SJCRH30 (cell line): ENCODE data around the gene MAPK8. TPM values are rescaled to one million over a fixed set of nuclear protein-coding genes. Genes with fewer than 3 reads are reported as not detected.
A peak's percentile ranks its signal among the peaks of the same experiment; 100 is the strongest.
"Not testable (repeated sequence)": the region's sequence is repeated elsewhere in the genome, so short reads cannot be mapped to it uniquely, and the experiment has no call there.

Source experiments
- DNase-seq, 2 experiments: peaks; one replicate each; pipeline ENCODE4 v3.0.0-alpha.2; 2015 to 2020
- H3K27ac ChIP-seq: fragments of 250-450 bp; sonication (Bioruptor Pico); 2 replicates; pipeline ENCODE4 v1.5.1; 2020; ENCODE audit warnings: mild to moderate bottlenecking, moderate library complexity
- H3K27me3 ChIP-seq: fragments of 250-450 bp; sonication (Bioruptor Pico); 2 replicates; pipeline ENCODE4 v1.5.1; 2020; ENCODE audit warnings: mild to moderate bottlenecking, moderate library complexity
- H3K36me3 ChIP-seq: fragments of 250-450 bp; sonication (Bioruptor Pico); 2 replicates; pipeline ENCODE4 v1.5.1; 2020; ENCODE audit warnings: mild to moderate bottlenecking, moderate library complexity
- H3K4me1 ChIP-seq: fragments of 250-450 bp; sonication (Bioruptor Pico); 2 replicates; pipeline ENCODE4 v1.5.1; 2020; ENCODE audit warnings: mild to moderate bottlenecking, moderate library complexity
- H3K4me3 ChIP-seq: fragments of 250-450 bp; sonication (Bioruptor Pico); 2 replicates; pipeline ENCODE4 v1.5.1; 2020; ENCODE audit warnings: mild to moderate bottlenecking, moderate library complexity
- H3K9me3 ChIP-seq: fragments of 250-450 bp; sonication (Bioruptor Pico); replicated peaks from 2 replicates; pipeline ENCODE4 v1.5.1; 2020; ENCODE audit warnings: mild to moderate bottlenecking, moderate library complexity
- total RNA-seq: library from RNA; depleted of rRNA; stranded (reverse); fragments of >200 nt; shearing (Covaris generic); gene quantifications from 2 replicates; pipeline ENCODE4 v1.2.3, GENCODE V29; 2014

MAPK8 gene
- total RNA-seq, 1 experiment from 2014 or later, result 58.7 TPM

- Histone ChIP-seq H3K4me3 (no peak overlapping the region), H3K4me1 (no peaks in the 10 kb centered on the region), H3K9me3 (no peaks in the 10 kb centered on the region), H3K27me3 (no peaks in the 10 kb centered on the region), H3K27ac (no peak overlapping the region), H3K36me3 (no peaks in the 10 kb centered on the region)
- DNase-seq, result no peak
Measured at GRCh38 chr10:48340734-48341133, 34.3 kb downstream of the MAPK8 start.

- H3K27ac ChIP-seq, result no peak overlapping the region
Measured at GRCh38 chr10:48343106-48343505, 36.6 kb downstream of the MAPK8 start.

GRCh38 chr10:48343921-48344598 is 37.6 kb downstream of the MAPK8 start:
- Histone ChIP-seq H3K4me3 (no peak overlapping the region), H3K27ac (no peak overlapping the region), H3K36me3 (no peaks in the 10 kb centered on the region), H3K4me1 (no peaks in the 10 kb centered on the region), H3K9me3 (no peaks in the 10 kb centered on the region), H3K27me3 (no peaks in the 10 kb centered on the region)
- no peak for DNase-seq

More at GRCh38 chr10:48343106-48343505, 36.6 kb downstream of the MAPK8 start:
- Histone ChIP-seq H3K9me3 (no peaks in the 10 kb centered on the region), H3K4me1 (no peaks in the 10 kb centered on the region), H3K4me3 (no peak overlapping the region), H3K36me3 (no peaks in the 10 kb centered on the region), H3K27me3 (no peaks in the 10 kb centered on the region)
- no peak for DNase-seq

- H3K4me3 ChIP-seq, H3K27me3 ChIP-seq, H3K4me1 ChIP-seq: not testable (repeated sequence)
Measured at GRCh38 chr10:48346248-48346647, 39.8 kb downstream of the MAPK8 start.

GRCh38 chr10:48347539-48347938 is 41.1 kb downstream of the MAPK8 start:
- not testable (repeated sequence) for H3K4me3 ChIP-seq, H3K36me3 ChIP-seq, H3K4me1 ChIP-seq, DNase-seq, H3K9me3 ChIP-seq, H3K27me3 ChIP-seq, H3K27ac ChIP-seq

More at GRCh38 chr10:48346248-48346647, 39.8 kb downstream of the MAPK8 start:
- not testable (repeated sequence) for H3K36me3 ChIP-seq, H3K9me3 ChIP-seq, H3K27ac ChIP-seq, DNase-seq

- not testable (repeated sequence) for H3K9me3 ChIP-seq, H3K4me1 ChIP-seq, H3K27ac ChIP-seq, H3K4me3 ChIP-seq, DNase-seq, H3K36me3 ChIP-seq, H3K27me3 ChIP-seq
Measured at GRCh38 chr10:48347943-48348342, 41.5 kb downstream of the MAPK8 start.

GRCh38 chr10:48353246-48353645 is 46.8 kb downstream of the MAPK8 start:
- Histone ChIP-seq H3K27me3 (no peaks in the 10 kb centered on the region), H3K27ac (no peak overlapping the region), H3K9me3 (no peaks in the 10 kb centered on the region), H3K4me3 (no peak overlapping the region), H3K36me3 (no peaks in the 10 kb centered on the region), H3K4me1 (no peaks in the 10 kb centered on the region)
- no peak for DNase-seq

GRCh38 chr10:48357631-48358030 is 51.2 kb downstream of the MAPK8 start:
- H3K9me3 ChIP-seq, result no peaks in the 10 kb centered on the region
- H3K27me3 ChIP-seq, result no peaks in the 10 kb centered on the region
- peaks cover 3% of the 10 kb centered on the region; the same call in 1 of the 2 replicates for H3K4me1 ChIP-seq
- H3K27ac ChIP-seq, result no peak overlapping the region
- DNase-seq, result no peak
- H3K36me3 ChIP-seq, result no peaks in the 10 kb centered on the region
- no peak overlapping the region for H3K4me3 ChIP-seq

GRCh38 chr10:48358162-48358561 is 51.7 kb downstream of the MAPK8 start:
- Histone ChIP-seq H3K27me3 (no peaks in the 10 kb centered on the region), H3K9me3 (no peaks in the 10 kb centered on the region), H3K4me3 (no peak overlapping the region), H3K4me1 (peaks cover 3% of the 10 kb centered on the region; the same call in 1 of the 2 replicates), H3K27ac (no peak overlapping the region), H3K36me3 (no peaks in the 10 kb centered on the region)
- DNase-seq, result no peak

- no peaks in the 10 kb centered on the region for H3K36me3 ChIP-seq
- no peaks in the 10 kb centered on the region for H3K9me3 ChIP-seq
- no peak overlapping the region for H3K4me3 ChIP-seq
- no peaks in the 10 kb centered on the region for H3K27me3 ChIP-seq
- H3K27ac ChIP-seq, result no peak overlapping the region
- peaks cover 5% of the 10 kb centered on the region for H3K4me1 ChIP-seq
- DNase-seq, result no peak
Measured at GRCh38 chr10:48358838-48359237, 52.4 kb downstream of the MAPK8 start.

- Histone ChIP-seq H3K9me3 (no peaks in the 10 kb centered on the region), H3K4me1 (peaks cover 17% of the 10 kb centered on the region), H3K27ac (no peak overlapping the region), H3K27me3 (no peaks in the 10 kb centered on the region), H3K36me3 (no peaks in the 10 kb centered on the region), H3K4me3 (no peak overlapping the region)
- DNase-seq, result peak in 1 of 2 experiments; percentile 7
Measured at GRCh38 chr10:48361176-48361575, 54.7 kb downstream of the MAPK8 start.

GRCh38 chr10:48363617-48364355 is 57.3 kb downstream of the MAPK8 start:
- Histone ChIP-seq H3K4me1 (peaks cover 17% of the 10 kb centered on the region), H3K36me3 (no peaks in the 10 kb centered on the region), H3K9me3 (no peaks in the 10 kb centered on the region), H3K4me3 (no peak overlapping the region), H3K27ac (no peak overlapping the region), H3K27me3 (no peaks in the 10 kb centered on the region)
- DNase-seq, result peak; percentile 17 to 69

- no peak overlapping the region for H3K4me3 ChIP-seq
- 0 out of 2 replicates have a peak overlapping the region, but pooled peaks have one; percentile 5 for H3K27ac ChIP-seq
- H3K36me3 ChIP-seq, result no peaks in the 10 kb centered on the region
- peaks cover 17% of the 10 kb centered on the region for H3K4me1 ChIP-seq
- DNase-seq, result peak; percentile 13 to 53
- no peaks in the 10 kb centered on the region for H3K9me3 ChIP-seq
- H3K27me3 ChIP-seq, result no peaks in the 10 kb centered on the region
Measured at GRCh38 chr10:48364659-48365405, 58.4 kb downstream of the MAPK8 start.

GRCh38 chr10:48365668-48366067 is 59.2 kb downstream of the MAPK8 start:
- Histone ChIP-seq H3K4me1 (peaks cover 17% of the 10 kb centered on the region), H3K36me3 (no peaks in the 10 kb centered on the region), H3K27me3 (no peaks in the 10 kb centered on the region), H3K27ac (no peak overlapping the region), H3K9me3 (no peaks in the 10 kb centered on the region), H3K4me3 (no peak overlapping the region)
- DNase-seq, result no peak

GRCh38 chr10:48366261-48366660 is 59.8 kb downstream of the MAPK8 start:
- H3K9me3 ChIP-seq, result no peaks in the 10 kb centered on the region
- no peak overlapping the region for H3K4me3 ChIP-seq
- no peak for DNase-seq
- no peaks in the 10 kb centered on the region for H3K36me3 ChIP-seq
- no peaks in the 10 kb centered on the region for H3K27me3 ChIP-seq
- H3K27ac ChIP-seq, result no peak overlapping the region
- peaks cover 15% of the 10 kb centered on the region for H3K4me1 ChIP-seq
